Neural progenitor cell (in vitro differentiated cells): Measurements from ENCODE around the gene RUNX1.

Experiments used
- CTCF ChIP-seq: fragments of 200-600 bp; sonication (generic); IDR thresholded peaks from 2 replicates; pipeline ENCODE4 v1.5.1; 2017; ENCODE audit warnings: antibody characterized with exemption, mild to moderate bottlenecking
- EZH2 ChIP-seq: fragments of 200-600 bp; sonication (generic); IDR thresholded peaks from 2 replicates; pipeline ENCODE4 v1.6.1; 2017; ENCODE audit warnings: antibody characterized with exemption, mild to moderate bottlenecking, moderate library complexity

GRCh38 chr21:34912022-34912945 is 136.8 kb downstream of the RUNX1 start:
- TF ChIP-seq EZH2: no peak
- TF ChIP-seq CTCF: no peak
